ENCODE measurements around the gene DPYSL5. TPM values are rescaled to one million over a fixed set of nuclear protein-coding genes. Genes with fewer than 3 reads are reported as not detected.
"Not testable (repeated sequence)": the region's sequence is repeated elsewhere in the genome, so short reads cannot be mapped to it uniquely, and the experiment has no call there.

The DPYSL5 gene
- total RNA-seq, 4 donors from 2014 or later: 0.13 to 0.50 (median 0.41) TPM

- WGBS: 74% methylated on average over 13 of the region's 14 CpGs
- no peak for DNase-seq (ENCODE audit: extremely low spot score)
- Histone ChIP-seq H3K27me3 (peaks cover 0 to 38% (median 0%) of the 10 kb centered on the region in 4 donors), H3K4me3 (no peak overlapping the region), H3K4me1 (no peaks in the 10 kb centered on the region), H3K36me3 (no peaks in the 10 kb centered on the region), H3K9me3 (no peaks in the 10 kb centered on the region), H3K27ac (replicated peaks in 1 of 4) (no peak overlapping the region)
- TF ChIP-seq POLR2AphosphoS5 (IDR thresholded peaks at IDR 0.05): no peak
- no peak for TF ChIP-seq EP300 (IDR thresholded peaks at IDR 0.05)
- no peak for TF ChIP-seq CTCF (IDR thresholded peaks at IDR 0.05)
- no peak for TF ChIP-seq POLR2A (IDR thresholded peaks at IDR 0.05; ENCODE audit: low read depth)
- intact Hi-C loops (cut with DNase I): no loop called here
Measured at GRCh38 chr2:26811791-26812694, 35.9 kb upstream of the DPYSL5 start.

GRCh38 chr2:26812731-26813130 is 35.2 kb upstream of the DPYSL5 start:
- H3K9me3 ChIP-seq: no peaks in the 10 kb centered on the region
- intact Hi-C loops (cut with DNase I): no loop called here
- peaks cover 0 to 42% (median 0%) of the 10 kb centered on the region in 4 donors for H3K27me3 ChIP-seq
- H3K36me3 ChIP-seq: no peaks in the 10 kb centered on the region
- 97% methylated on average over 3 of the region's 3 CpGs for WGBS
- TF ChIP-seq POLR2A (IDR thresholded peaks at IDR 0.05; ENCODE audit: low read depth) (no peak), EP300 (IDR thresholded peaks at IDR 0.05) (no peak), POLR2AphosphoS5 (IDR thresholded peaks at IDR 0.05) (no peak), CTCF (IDR thresholded peaks at IDR 0.05) (no peak)
- no peak overlapping the region for H3K27ac ChIP-seq (replicated peaks in 1 of 4)
- H3K4me1 ChIP-seq: no peaks in the 10 kb centered on the region
- no peak overlapping the region for H3K4me3 ChIP-seq
- no peak for DNase-seq (ENCODE audit: extremely low spot score)

GRCh38 chr2:26814072-26814765 is 33.7 kb upstream of the DPYSL5 start:
- peaks cover 0 to 54% (median 0%) of the 10 kb centered on the region in 4 donors for H3K27me3 ChIP-seq

GRCh38 chr2:26816893-26817292 is 31.0 kb upstream of the DPYSL5 start:
- intact Hi-C loops (cut with DNase I): no loop called here
- Histone ChIP-seq H3K4me3 (no peak overlapping the region), H3K9me3 (no peaks in the 10 kb centered on the region), H3K36me3 (no peaks in the 10 kb centered on the region), H3K27ac (replicated peaks in 1 of 4) (no peak overlapping the region), H3K27me3 (peaks cover 0 to 54% (median 0%) of the 10 kb centered on the region in 4 donors), H3K4me1 (no peaks in the 10 kb centered on the region)
- DNase-seq (ENCODE audit: extremely low spot score): no peak
- whole genome bisulfite sequencing: 42% methylated on average over 3 of the region's 3 CpGs
- TF ChIP-seq CTCF (IDR thresholded peaks at IDR 0.05) (no peak), POLR2A (IDR thresholded peaks at IDR 0.05; ENCODE audit: low read depth) (no peak), POLR2AphosphoS5 (IDR thresholded peaks at IDR 0.05) (no peak), EP300 (IDR thresholded peaks at IDR 0.05) (no peak)

More at GRCh38 chr2:26814072-26814765, 33.7 kb upstream of the DPYSL5 start:
- intact Hi-C loops (cut with DNase I); H3K4me1 ChIP-seq; H3K36me3 ChIP-seq; H3K9me3 ChIP-seq; H3K4me3 ChIP-seq; DNase-seq (ENCODE audit: extremely low spot score); H3K27ac ChIP-seq (replicated peaks in 1 of 4): not testable (repeated sequence)
- WGBS: 95% methylated on average over 48 of the region's 52 CpGs

GRCh38 chr2:26818255-26818654 is 29.7 kb upstream of the DPYSL5 start:
- H3K4me3 ChIP-seq: no peak overlapping the region
- H3K27me3 ChIP-seq: peaks cover 0 to 44% (median 0%) of the 10 kb centered on the region in 4 donors
- H3K4me1 ChIP-seq: no peaks in the 10 kb centered on the region
- intact Hi-C loops (cut with DNase I): no loop called here
- no peak overlapping the region for H3K27ac ChIP-seq (replicated peaks in 1 of 4)
- WGBS: 82% methylated on average over 5 of the region's 5 CpGs
- no peak for TF ChIP-seq POLR2AphosphoS5 (IDR thresholded peaks at IDR 0.05)
- TF ChIP-seq CTCF (IDR thresholded peaks at IDR 0.05): no peak
- no peak for TF ChIP-seq POLR2A (IDR thresholded peaks at IDR 0.05; ENCODE audit: low read depth)
- TF ChIP-seq EP300 (IDR thresholded peaks at IDR 0.05): no peak
- H3K9me3 ChIP-seq: no peaks in the 10 kb centered on the region
- DNase-seq (ENCODE audit: extremely low spot score): no peak
- no peaks in the 10 kb centered on the region for H3K36me3 ChIP-seq
